Rectal smooth muscle tissue (tissue), 1 donor: ENCODE data around the gene MRPL10.
A peak's percentile ranks its signal among the peaks of the same experiment; 100 is the strongest.

Experiments
- H3K27ac ChIP-seq: one replicate; pipeline ENCODE4 v1.7.0; 2013; ENCODE audit warnings: low read depth, low read length, inconsistent platforms
- H3K27me3 ChIP-seq: one replicate; pipeline ENCODE4 v1.7.0; 2013; ENCODE audit warnings: low read length; ENCODE audit not compliant: control insufficient read depth, insufficient read depth
- H3K36me3 ChIP-seq: one replicate; pipeline ENCODE4 v1.7.0; 2013; ENCODE audit warnings: low read length; ENCODE audit not compliant: control insufficient read depth, insufficient read depth
- H3K4me1 ChIP-seq: one replicate; pipeline ENCODE4 v1.7.0; 2013; ENCODE audit warnings: low read length; ENCODE audit not compliant: control insufficient read depth, insufficient read depth
- H3K4me3 ChIP-seq: one replicate; pipeline ENCODE4 v1.7.0; 2013; ENCODE audit warnings: low read length
- H3K9ac ChIP-seq: one replicate; pipeline ENCODE4 v1.7.0; 2013; ENCODE audit warnings: low read length

Gene MRPL10

GRCh38 chr17:47803751-47804150 is 27.6 kb downstream of the MRPL10 start:
- Histone ChIP-seq H3K9ac (no peak overlapping the region), H3K27ac (no peak overlapping the region), H3K27me3 (no peaks in the 10 kb centered on the region), H3K4me1 (no peaks in the 10 kb centered on the region), H3K36me3 (peaks cover 12% of the 10 kb centered on the region), H3K4me3 (no peak overlapping the region)

GRCh38 chr17:47803201-47803600 is 28.1 kb downstream of the MRPL10 start:
- Histone ChIP-seq H3K9ac (no peak overlapping the region), H3K27me3 (no peaks in the 10 kb centered on the region), H3K4me3 (no peak overlapping the region)

GRCh38 chr17:47802341-47803022 is 28.9 kb downstream of the MRPL10 start:
- H3K4me1 ChIP-seq, result no peaks in the 10 kb centered on the region

More at GRCh38 chr17:47803201-47803600, 28.1 kb downstream of the MRPL10 start:
- H3K36me3 ChIP-seq, result peaks cover 7% of the 10 kb centered on the region
- no peak overlapping the region for H3K27ac ChIP-seq
- H3K4me1 ChIP-seq, result no peaks in the 10 kb centered on the region

GRCh38 chr17:47801906-47802305 is 29.4 kb downstream of the MRPL10 start:
- Histone ChIP-seq H3K27me3 (no peaks in the 10 kb centered on the region), H3K27ac (no peak overlapping the region), H3K36me3 (no peaks in the 10 kb centered on the region), H3K9ac (no peak overlapping the region), H3K4me1 (no peaks in the 10 kb centered on the region), H3K4me3 (no peak overlapping the region)

More at GRCh38 chr17:47802341-47803022, 28.9 kb downstream of the MRPL10 start:
- H3K27me3 ChIP-seq, result no peaks in the 10 kb centered on the region
- no peak overlapping the region for H3K27ac ChIP-seq
- no peak overlapping the region for H3K4me3 ChIP-seq
- peaks cover 2% of the 10 kb centered on the region for H3K36me3 ChIP-seq
- H3K9ac ChIP-seq, result no peak overlapping the region

GRCh38 chr17:47801176-47801765 is 30.1 kb downstream of the MRPL10 start:
- Histone ChIP-seq H3K27ac (no peak overlapping the region), H3K36me3 (no peaks in the 10 kb centered on the region), H3K9ac (no peak overlapping the region), H3K4me3 (no peak overlapping the region), H3K27me3 (no peaks in the 10 kb centered on the region), H3K4me1 (no peaks in the 10 kb centered on the region)

GRCh38 chr17:47800686-47801085 is 30.7 kb downstream of the MRPL10 start:
- Histone ChIP-seq H3K27me3 (no peaks in the 10 kb centered on the region), H3K4me3 (no peak overlapping the region), H3K4me1 (no peaks in the 10 kb centered on the region), H3K9ac (no peak overlapping the region), H3K36me3 (no peaks in the 10 kb centered on the region), H3K27ac (no peak overlapping the region)

GRCh38 chr17:47797797-47798196 is 33.5 kb downstream of the MRPL10 start:
- H3K27ac ChIP-seq, result no peak overlapping the region
- H3K4me3 ChIP-seq, result no peak overlapping the region
- no peaks in the 10 kb centered on the region for H3K4me1 ChIP-seq
- no peaks in the 10 kb centered on the region for H3K36me3 ChIP-seq
- H3K9ac ChIP-seq, result no peak overlapping the region
- H3K27me3 ChIP-seq, result no peaks in the 10 kb centered on the region

GRCh38 chr17:47792979-47793378 is 38.4 kb downstream of the MRPL10 start:
- Histone ChIP-seq H3K27ac (no peak overlapping the region), H3K27me3 (peaks cover 6% of the 10 kb centered on the region), H3K4me3 (no peak overlapping the region), H3K9ac (no peak overlapping the region), H3K4me1 (no peaks in the 10 kb centered on the region), H3K36me3 (no peaks in the 10 kb centered on the region)

GRCh38 chr17:47792457-47792856 is 38.9 kb downstream of the MRPL10 start:
- Histone ChIP-seq H3K4me1 (no peaks in the 10 kb centered on the region), H3K27ac (no peak overlapping the region), H3K36me3 (no peaks in the 10 kb centered on the region), H3K9ac (no peak overlapping the region), H3K4me3 (no peak overlapping the region), H3K27me3 (peaks cover 8% of the 10 kb centered on the region)

- Histone ChIP-seq H3K4me3 (no peak overlapping the region), H3K27me3 (peaks cover 8% of the 10 kb centered on the region), H3K4me1 (no peaks in the 10 kb centered on the region), H3K9ac (no peak overlapping the region), H3K36me3 (no peaks in the 10 kb centered on the region), H3K27ac (peak overlapping the region; percentile 9)
These were observed 40.3 kb downstream of the MRPL10 start for GRCh38 chr17:47791025-47791424.

- Histone ChIP-seq H3K4me1 (no peaks in the 10 kb centered on the region), H3K27me3 (peaks cover 8% of the 10 kb centered on the region), H3K9ac (no peak overlapping the region), H3K36me3 (no peaks in the 10 kb centered on the region), H3K27ac (no peak overlapping the region), H3K4me3 (peak overlapping the region; percentile 42)
These were observed 41.5 kb downstream of the MRPL10 start for GRCh38 chr17:47789611-47790561.

- Histone ChIP-seq H3K4me3 (no peak overlapping the region), H3K4me1 (no peaks in the 10 kb centered on the region), H3K36me3 (no peaks in the 10 kb centered on the region), H3K27me3 (peaks cover 4% of the 10 kb centered on the region), H3K9ac (no peak overlapping the region), H3K27ac (no peak overlapping the region)
These were observed 45.7 kb downstream of the MRPL10 start for GRCh38 chr17:47785538-47786123.
